ENCODE results near the gene TGFB1I1.
A peak's percentile ranks its signal among the peaks of the same experiment; 100 is the strongest.

TGFB1I1 gene

GRCh38 chr16:31485571-31485970 is 13.6 kb downstream of the TGFB1I1 start:
- POLR2A ChIA-PET: no interaction called here
- CTCF ChIA-PET: interaction anchor here (1.3 to 2.4 kb wide), 2 partner anchors 18 to 26 kb away, joined by 3 to 12 read pairs; partner anchors contain the start of gene ARMC5
- no peak for DNase-seq (ENCODE audit: extremely low spot score)
- TF ChIP-seq CTCF (IDR thresholded peaks at IDR 0.05; ENCODE audit: control extremely low read depth, extremely low read depth, low read depth, missing control alignments): no peak

GRCh38 chr16:31486045-31486444 is 14.1 kb downstream of the TGFB1I1 start:
- POLR2A ChIA-PET: no interaction called here
- CTCF ChIA-PET: interaction anchor here (1.3 to 2.4 kb wide), 3 partner anchors 10 to 26 kb away, joined by 3 to 12 read pairs (median 5); partner anchors contain the start of gene ARMC5
- no peak for DNase-seq (ENCODE audit: extremely low spot score)
- TF ChIP-seq CTCF (IDR thresholded peaks at IDR 0.05; ENCODE audit: control extremely low read depth, extremely low read depth, low read depth, missing control alignments): no peak

GRCh38 chr16:31487071-31487719 is 15.2 kb downstream of the TGFB1I1 start:
- TF ChIP-seq CTCF (IDR thresholded peaks at IDR 0.05; ENCODE audit: control extremely low read depth, extremely low read depth, low read depth, missing control alignments): no peak
- ChIA-PET CTCF (interaction anchor here (0.8 to 1.6 kb wide), 2 partner anchors 9 to 11 kb away, joined by 3 to 5 read pairs; no protein-coding TSS in a partner anchor), POLR2A (interaction anchor here (0.6 to 1.0 kb wide), 2 partner anchors 8 to 12 kb away, joined by 3 to 6 read pairs; no protein-coding TSS in a partner anchor)
- no peak for DNase-seq (ENCODE audit: extremely low spot score)

- CTCF ChIA-PET: interaction anchor here (0.8 to 1.7 kb wide), 4 partner anchors 9 to 44 kb away, joined by 3 to 9 read pairs (median 4); no protein-coding TSS in a partner anchor
- peak; percentile 80 for DNase-seq (ENCODE audit: extremely low spot score)
- TF ChIP-seq CTCF (IDR thresholded peaks at IDR 0.05; ENCODE audit: control extremely low read depth, extremely low read depth, low read depth, missing control alignments): no peak
- POLR2A ChIA-PET: interaction anchor here (1.0 kb wide), 1 partner anchor 13 kb away, joined by 3 read pairs; no protein-coding TSS in a partner anchor
These were observed 15.9 kb downstream of the TGFB1I1 start for GRCh38 chr16:31487720-31488467.

GRCh38 chr16:31488468-31489297 is 16.7 kb downstream of the TGFB1I1 start:
- no peak for DNase-seq (ENCODE audit: extremely low spot score)
- ChIA-PET CTCF (interaction anchor here (0.9 to 1.7 kb wide), 2 partner anchors 11 to 44 kb away, joined by 3 to 9 read pairs; no protein-coding TSS in a partner anchor), POLR2A (no interaction called here)
- no peak for TF ChIP-seq CTCF (IDR thresholded peaks at IDR 0.05; ENCODE audit: control extremely low read depth, extremely low read depth, low read depth, missing control alignments)

GRCh38 chr16:31489298-31489564 is 17.3 kb downstream of the TGFB1I1 start:
- ChIA-PET CTCF (interaction anchor here (1.7 kb wide), 1 partner anchor 10 kb away, joined by 9 read pairs; no protein-coding TSS in a partner anchor), POLR2A (no interaction called here)
- TF ChIP-seq CTCF (IDR thresholded peaks at IDR 0.05; ENCODE audit: control extremely low read depth, extremely low read depth, low read depth, missing control alignments): no peak
- DNase-seq (ENCODE audit: extremely low spot score): no peak

All from GM10248 (cell line).